HG03457 (cell line): ENCODE measurements around the gene ST7L.
"Not testable (repeated sequence)": the region's sequence is repeated elsewhere in the genome, so short reads cannot be mapped to it uniquely, and the experiment has no call there.

ENCODE experiments used
- ATAC-seq: cut with Tn5 transposase; IDR thresholded peaks from one replicate; pipeline ENCODE4 v1.9.1; 2021; ENCODE audit warnings: moderate number of reproducible peaks; ENCODE audit not compliant: unreplicated experiment

The ST7L gene

GRCh38 chr1:112504001-112504660, 114.8 kb downstream of the ST7L start:
- no peak for ATAC-seq

GRCh38 chr1:112502826-112503225, 116.1 kb downstream of the ST7L start:
- ATAC-seq = no peak

- ATAC-seq = no peak
Measured at GRCh38 chr1:112501810-112502641, 116.9 kb downstream of the ST7L start.

- no peak for ATAC-seq
Measured at GRCh38 chr1:112496290-112496689, 122.7 kb downstream of the ST7L start.

GRCh38 chr1:112493351-112493750, 125.6 kb downstream of the ST7L start:
- ATAC-seq = no peak

GRCh38 chr1:112492076-112492475, 126.9 kb downstream of the ST7L start:
- no peak for ATAC-seq

GRCh38 chr1:112488141-112488540, 130.8 kb downstream of the ST7L start:
- ATAC-seq = no peak

GRCh38 chr1:112487686-112488085, 131.3 kb downstream of the ST7L start:
- ATAC-seq = not testable (repeated sequence)

- ATAC-seq = not testable (repeated sequence)
Measured at GRCh38 chr1:112486063-112486462, 132.9 kb downstream of the ST7L start.

GRCh38 chr1:112478314-112478713, 140.6 kb downstream of the ST7L start:
- ATAC-seq = no peak

- no peak for ATAC-seq
Measured at GRCh38 chr1:112477550-112477949, 141.4 kb downstream of the ST7L start.
